Activated CD4-positive, alpha-beta memory T cell treated with anti-CD3 and anti-CD28 coated beads for 36 hours (primary cell): ENCODE measurements around the gene PLK2. TPM values are rescaled to one million over a fixed set of nuclear protein-coding genes. Genes with fewer than 3 reads are reported as not detected.
A peak's percentile ranks its signal among the peaks of the same experiment; 100 is the strongest.

ENCODE experiments used
- CTCF ChIA-PET: fragments of 350-600 bp; sonication (Branson Sonifier 250); formaldehyde crosslinking; loops from one replicate; lab custom pipeline; 2021; ENCODE audit warnings: antibody characterized with exemption, inconsistent platforms; lab: Charles Lee
- POLR2A ChIA-PET: fragments of 350-600 bp; sonication (Branson Sonifier 250); formaldehyde crosslinking; loops from one replicate; lab custom pipeline; 2021; ENCODE audit warnings: antibody characterized with exemption; lab: Charles Lee
- DNase-seq: peaks from one replicate; pipeline ENCODE4 v3.0.0-alpha.2; 2020
- H3K27ac Mint-ChIP-seq: one replicate; pipeline ENCODE4 v1.8.0; 2021; ENCODE audit warnings: mixed read lengths
- H3K27me3 Mint-ChIP-seq: one replicate; pipeline ENCODE4 v1.8.0; 2021; ENCODE audit warnings: mixed read lengths
- H3K36me3 Mint-ChIP-seq: one replicate; pipeline ENCODE4 v1.8.0; 2021; ENCODE audit warnings: mixed read lengths
- H3K4me1 Mint-ChIP-seq: one replicate; pipeline ENCODE4 v1.8.0; 2021; ENCODE audit warnings: low read depth, mixed read lengths
- H3K4me3 Mint-ChIP-seq: one replicate; pipeline ENCODE4 v1.8.0; 2021; ENCODE audit warnings: mild to moderate bottlenecking, mixed read lengths
- H3K9me3 Mint-ChIP-seq: one replicate; pipeline ENCODE4 v1.8.0; 2021; ENCODE audit warnings: mixed read lengths
- intact Hi-C: fragments of 100-400 bp; cut with micrococcal nuclease; formaldehyde crosslinking; loops from one replicate; pipeline ENCODE4 v1.15.1; 2023
- total RNA-seq, 2 experiments: library from RNA; stranded (reverse); gene quantifications; one replicate each; pipeline ENCODE4 v1.2.3, GENCODE V29; 2021

Gene PLK2
- 1 to 10 TPM; 1.4 to 2.2 TPM for total RNA-seq

- H3K27me3 Mint-ChIP-seq: peaks cover 14% of the 10 kb centered on the region
- POLR2A ChIA-PET: interaction anchor here (1.0 to 1.1 kb wide), 3 partner anchors 1076 to 1287 kb away, joined by 3 to 5 read pairs (median 3); no protein-coding TSS in a partner anchor
- H3K9me3 Mint-ChIP-seq: no peaks in the 10 kb centered on the region
- no peak within 1 kb of the TSS for H3K27ac Mint-ChIP-seq
- peak; percentile 87 for DNase-seq
- H3K36me3 Mint-ChIP-seq: no peaks in the 10 kb centered on the region
- intact Hi-C loops: loop anchor here (1.0 to 5.0 kb wide), 8 partner anchors 573 to 1553 kb away; partner anchors contain the start of gene SETD9
- H3K4me3 Mint-ChIP-seq: peak within 1 kb of the TSS; percentile 74
- H3K4me1 Mint-ChIP-seq: peaks cover 15% of the 10 kb centered on the region
- CTCF ChIA-PET: interaction anchor here (0.6 to 7.0 kb wide), 23 partner anchors 10 to 1165 kb away, joined by 3 to 128 read pairs (median 3); no protein-coding TSS in a partner anchor
Measured at GRCh38 chr5:58460002-58460731, at the start of gene PLK2. TSS of gene PLK2 (minus strand) at chr5:58460086. CDS start at chr5:58459959, 127 bp downstream.

GRCh38 chr5:58507715-58508114, 47.8 kb upstream of the PLK2 start:
- no peak overlapping the region for H3K27ac Mint-ChIP-seq
- ChIA-PET POLR2A (no interaction called here), CTCF (no interaction called here)
- H3K4me1 Mint-ChIP-seq: no peaks in the 10 kb centered on the region
- H3K9me3 Mint-ChIP-seq: no peaks in the 10 kb centered on the region
- H3K27me3 Mint-ChIP-seq: peaks cover 16% of the 10 kb centered on the region
- intact Hi-C loops: no loop called here
- DNase-seq: no peak
- H3K36me3 Mint-ChIP-seq: no peaks in the 10 kb centered on the region
- no peak overlapping the region for H3K4me3 Mint-ChIP-seq

DNA sequence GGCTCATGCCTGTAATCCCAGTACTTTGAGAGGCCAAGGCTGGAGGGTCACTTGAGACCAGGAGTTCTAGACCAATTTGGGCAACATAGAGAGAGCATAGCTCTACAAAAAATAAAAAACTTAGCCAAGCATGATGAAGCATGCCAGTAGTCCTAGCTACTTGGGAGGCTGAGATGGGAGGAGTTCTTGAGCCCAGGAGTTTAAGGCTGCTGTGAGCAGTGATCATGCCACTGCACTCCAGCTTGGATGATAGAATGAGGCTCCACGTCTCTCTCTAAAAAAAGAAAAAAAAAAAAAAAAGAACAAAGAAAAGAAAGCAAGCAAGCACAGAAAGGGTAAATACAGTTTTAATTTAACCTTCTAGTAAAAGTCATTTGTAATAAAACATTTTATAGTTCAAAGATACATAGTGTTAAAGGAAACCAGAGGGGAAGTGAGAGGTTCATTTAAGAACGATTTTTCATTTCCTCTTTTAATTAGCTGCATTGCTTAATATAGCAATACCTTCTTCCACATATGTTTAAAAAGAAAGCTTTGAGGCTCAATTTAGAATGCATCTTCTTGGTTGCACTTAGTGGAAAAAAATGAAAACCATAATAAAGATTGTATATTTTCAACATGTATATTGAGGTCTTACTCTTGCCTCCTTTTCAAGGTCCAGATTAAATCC, 46.2 kb upstream of the PLK2 start:
- Mint-ChIP-seq H3K27me3 (peaks cover 18% of the 10 kb centered on the region), H3K27ac (no peak overlapping the region), H3K4me3 (no peak overlapping the region), H3K4me1 (no peaks in the 10 kb centered on the region), H3K9me3 (no peaks in the 10 kb centered on the region), H3K36me3 (no peaks in the 10 kb centered on the region)
- CTCF ChIA-PET: no interaction called here
- DNase-seq: no peak
- intact Hi-C loops: no loop called here
- POLR2A ChIA-PET: no interaction called here

GRCh38 chr5:58505502-58505901, 45.6 kb upstream of the PLK2 start:
- no peaks in the 10 kb centered on the region for H3K36me3 Mint-ChIP-seq
- ChIA-PET CTCF (no interaction called here), POLR2A (no interaction called here)
- intact Hi-C loops: no loop called here
- DNase-seq: no peak
- H3K4me1 Mint-ChIP-seq: no peaks in the 10 kb centered on the region
- no peaks in the 10 kb centered on the region for H3K9me3 Mint-ChIP-seq
- no peak overlapping the region for H3K4me3 Mint-ChIP-seq
- peaks cover 20% of the 10 kb centered on the region for H3K27me3 Mint-ChIP-seq
- no peak overlapping the region for H3K27ac Mint-ChIP-seq

- no peak overlapping the region for H3K4me3 Mint-ChIP-seq
- no peak for DNase-seq
- peaks cover 1% of the 10 kb centered on the region for H3K4me1 Mint-ChIP-seq
- H3K27ac Mint-ChIP-seq: no peak overlapping the region
- no peaks in the 10 kb centered on the region for H3K9me3 Mint-ChIP-seq
- ChIA-PET CTCF (no interaction called here), POLR2A (no interaction called here)
- peaks cover 19% of the 10 kb centered on the region for H3K27me3 Mint-ChIP-seq
- no peaks in the 10 kb centered on the region for H3K36me3 Mint-ChIP-seq
- intact Hi-C loops: no loop called here
Measured at GRCh38 chr5:58504766-58505165, 44.9 kb upstream of the PLK2 start.

GRCh38 chr5:58503390-58504046, 43.6 kb upstream of the PLK2 start:
- Mint-ChIP-seq H3K27me3 (peaks cover 14% of the 10 kb centered on the region), H3K27ac (no peak overlapping the region), H3K9me3 (no peaks in the 10 kb centered on the region), H3K4me1 (peaks cover 2% of the 10 kb centered on the region), H3K36me3 (no peaks in the 10 kb centered on the region), H3K4me3 (no peak overlapping the region)
- no peak for DNase-seq
- POLR2A ChIA-PET: no interaction called here
- CTCF ChIA-PET: interaction anchor here (1.0 kb wide), 1 partner anchor 347 kb away, joined by 4 read pairs; no protein-coding TSS in a partner anchor
- intact Hi-C loops: no loop called here

GRCh38 chr5:58501778-58502417, 42.0 kb upstream of the PLK2 start:
- Mint-ChIP-seq H3K27me3 (peaks cover 14% of the 10 kb centered on the region), H3K27ac (no peak overlapping the region), H3K4me1 (peaks cover 2% of the 10 kb centered on the region), H3K4me3 (no peak overlapping the region), H3K36me3 (no peaks in the 10 kb centered on the region), H3K9me3 (no peaks in the 10 kb centered on the region)
- intact Hi-C loops: no loop called here
- POLR2A ChIA-PET: no interaction called here
- no peak for DNase-seq
- CTCF ChIA-PET: no interaction called here

- CTCF ChIA-PET: interaction anchor here (4.6 kb wide), 1 partner anchor 350 kb away, joined by 25 read pairs; no protein-coding TSS in a partner anchor
- H3K27ac Mint-ChIP-seq: no peak overlapping the region
- DNase-seq: no peak
- no peaks in the 10 kb centered on the region for H3K36me3 Mint-ChIP-seq
- intact Hi-C loops: no loop called here
- no peaks in the 10 kb centered on the region for H3K9me3 Mint-ChIP-seq
- H3K27me3 Mint-ChIP-seq: peaks cover 14% of the 10 kb centered on the region
- no peak overlapping the region for H3K4me3 Mint-ChIP-seq
- POLR2A ChIA-PET: no interaction called here
- peaks cover 2% of the 10 kb centered on the region for H3K4me1 Mint-ChIP-seq
Measured at GRCh38 chr5:58499941-58500340, 40.1 kb upstream of the PLK2 start.

- Mint-ChIP-seq H3K4me1 (peaks cover 2% of the 10 kb centered on the region), H3K4me3 (no peak overlapping the region), H3K27me3 (peaks cover 12% of the 10 kb centered on the region), H3K36me3 (no peaks in the 10 kb centered on the region), H3K27ac (no peak overlapping the region), H3K9me3 (no peaks in the 10 kb centered on the region)
- intact Hi-C loops: no loop called here
- ChIA-PET CTCF (interaction anchor here (4.6 kb wide), 1 partner anchor 351 kb away, joined by 25 read pairs; no protein-coding TSS in a partner anchor), POLR2A (no interaction called here)
- no peak for DNase-seq
Measured at GRCh38 chr5:58499231-58499630, 39.3 kb upstream of the PLK2 start.

DNA sequence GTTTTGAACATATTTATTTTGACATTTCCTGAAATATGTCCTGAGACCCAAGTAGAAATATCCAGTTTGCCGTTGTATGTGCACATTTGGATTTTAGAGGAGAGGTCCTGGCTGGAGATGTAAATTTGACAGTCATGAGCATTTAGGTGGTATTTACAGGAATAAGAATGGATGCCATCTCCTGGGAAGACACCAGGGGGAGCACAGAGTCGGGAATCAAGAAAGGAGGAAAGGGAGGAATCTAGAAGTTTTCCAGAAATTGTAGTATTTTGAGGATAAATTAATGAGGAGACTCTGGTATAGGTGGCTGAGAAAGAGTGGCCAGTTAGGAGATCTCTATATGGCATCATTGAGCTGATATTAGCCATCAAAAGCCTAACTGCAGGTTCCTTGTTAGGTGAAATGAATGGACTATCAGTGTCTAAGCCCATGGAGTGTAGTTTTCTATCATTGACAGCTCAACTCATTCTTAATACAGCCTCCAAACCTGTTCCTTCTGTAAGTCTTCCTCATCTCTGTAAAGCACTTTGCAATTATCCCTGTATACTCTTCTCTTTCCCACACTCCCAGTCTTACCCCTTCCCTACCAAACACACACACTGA, 38.6 kb upstream of the PLK2 start:
- peaks cover 16% of the 10 kb centered on the region for H3K27me3 Mint-ChIP-seq

GRCh38 chr5:58497921-58498320, 38.0 kb upstream of the PLK2 start:
- Mint-ChIP-seq H3K36me3 (no peaks in the 10 kb centered on the region), H3K4me3 (no peak overlapping the region), H3K9me3 (no peaks in the 10 kb centered on the region), H3K4me1 (peaks cover 2% of the 10 kb centered on the region), H3K27me3 (peaks cover 15% of the 10 kb centered on the region), H3K27ac (no peak overlapping the region)
- ChIA-PET CTCF (interaction anchor here (0.6 to 4.6 kb wide), 3 partner anchors 315 to 352 kb away, joined by 3 to 25 read pairs (median 5); no protein-coding TSS in a partner anchor), POLR2A (no interaction called here)
- DNase-seq: no peak
- intact Hi-C loops: no loop called here

More for the DNA sequence above, 38.6 kb upstream of the PLK2 start:
- no peak overlapping the region for H3K4me3 Mint-ChIP-seq
- H3K27ac Mint-ChIP-seq: no peak overlapping the region
- POLR2A ChIA-PET: no interaction called here
- H3K4me1 Mint-ChIP-seq: peaks cover 2% of the 10 kb centered on the region
- intact Hi-C loops: no loop called here
- no peak for DNase-seq
- no peaks in the 10 kb centered on the region for H3K36me3 Mint-ChIP-seq
- CTCF ChIA-PET: interaction anchor here (4.6 kb wide), 1 partner anchor 352 kb away, joined by 25 read pairs; no protein-coding TSS in a partner anchor
- H3K9me3 Mint-ChIP-seq: no peaks in the 10 kb centered on the region
